ENCODE measurements around the gene CALU.

Gene CALU

DNA sequence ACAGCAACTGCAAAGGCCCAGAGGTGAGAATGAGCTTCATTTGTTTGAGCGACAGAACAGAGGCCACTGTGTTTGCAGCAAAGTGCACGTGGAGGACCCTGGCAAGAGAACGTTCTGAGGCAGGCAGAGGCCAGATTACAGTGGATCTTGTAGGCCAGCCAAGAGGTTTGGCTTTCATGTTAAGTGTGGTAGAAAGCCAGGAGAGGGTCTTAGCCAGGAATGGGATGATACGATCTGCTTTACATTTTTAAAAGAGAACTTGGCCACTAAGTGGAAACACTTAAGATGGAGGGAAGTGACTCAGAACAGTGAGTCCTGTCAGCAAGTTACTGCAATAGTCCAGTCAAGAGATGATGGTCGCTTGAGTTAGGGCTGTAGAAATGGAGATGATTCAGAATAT is 57.2 kb downstream of the CALU start:
- no peaks in the 10 kb centered on the region; the same call in 1 of the 2 replicates for H3K4me1 ChIP-seq
- DNase-seq = no peak

DNA sequence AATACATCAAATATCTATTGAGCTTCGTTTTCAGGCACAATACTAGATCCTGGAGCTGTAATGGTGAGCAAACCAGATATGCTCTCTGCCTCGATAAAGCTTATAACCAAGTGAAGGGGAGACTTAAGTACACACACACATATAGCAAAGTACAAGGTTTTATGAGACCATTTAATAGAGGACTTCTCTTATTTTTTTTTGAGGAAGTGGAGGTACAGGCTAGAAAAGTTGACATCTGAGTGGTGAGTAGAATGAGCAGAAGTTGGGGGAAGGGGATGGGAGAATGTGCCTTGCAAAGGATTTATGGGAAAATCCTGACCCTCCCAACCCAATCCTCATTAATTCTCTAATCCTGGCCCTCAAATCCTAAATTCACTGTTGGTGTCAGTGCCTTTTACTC is 60.3 kb downstream of the CALU start:
- no peaks in the 10 kb centered on the region for H3K27me3 ChIP-seq
- no peak for DNase-seq
- no peaks in the 10 kb centered on the region; the same call in 1 of the 2 replicates for H3K4me1 ChIP-seq
- no peak overlapping the region for H3K4me3 ChIP-seq (ENCODE audit: low read depth, low read length)
- peaks cover 66% of the 10 kb centered on the region for H3K36me3 ChIP-seq
- no peaks in the 10 kb centered on the region for H3K9me3 ChIP-seq
- TF ChIP-seq, protein P1, sequence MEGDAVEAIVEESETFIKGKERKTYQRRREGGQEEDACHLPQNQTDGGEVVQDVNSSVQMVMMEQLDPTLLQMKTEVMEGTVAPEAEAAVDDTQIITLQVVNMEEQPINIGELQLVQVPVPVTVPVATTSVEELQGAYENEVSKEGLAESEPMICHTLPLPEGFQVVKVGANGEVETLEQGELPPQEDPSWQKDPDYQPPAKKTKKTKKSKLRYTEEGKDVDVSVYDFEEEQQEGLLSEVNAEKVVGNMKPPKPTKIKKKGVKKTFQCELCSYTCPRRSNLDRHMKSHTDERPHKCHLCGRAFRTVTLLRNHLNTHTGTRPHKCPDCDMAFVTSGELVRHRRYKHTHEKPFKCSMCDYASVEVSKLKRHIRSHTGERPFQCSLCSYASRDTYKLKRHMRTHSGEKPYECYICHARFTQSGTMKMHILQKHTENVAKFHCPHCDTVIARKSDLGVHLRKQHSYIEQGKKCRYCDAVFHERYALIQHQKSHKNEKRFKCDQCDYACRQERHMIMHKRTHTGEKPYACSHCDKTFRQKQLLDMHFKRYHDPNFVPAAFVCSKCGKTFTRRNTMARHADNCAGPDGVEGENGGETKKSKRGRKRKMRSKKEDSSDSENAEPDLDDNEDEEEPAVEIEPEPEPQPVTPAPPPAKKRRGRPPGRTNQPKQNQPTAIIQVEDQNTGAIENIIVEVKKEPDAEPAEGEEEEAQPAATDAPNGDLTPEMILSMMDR (IDR thresholded peaks at IDR 0.05; ENCODE audit: low read depth, low read length) = no peak

More for the DNA sequence above, 57.2 kb downstream of the CALU start:
- Histone ChIP-seq H3K27me3 (no peaks in the 10 kb centered on the region), H3K36me3 (peaks cover 42% of the 10 kb centered on the region), H3K9me3 (no peaks in the 10 kb centered on the region), H3K4me3 (ENCODE audit: low read depth, low read length) (no peak overlapping the region)
- TF ChIP-seq, protein P1 (IDR thresholded peaks at IDR 0.05; ENCODE audit: low read depth, low read length) = no peak

DNA sequence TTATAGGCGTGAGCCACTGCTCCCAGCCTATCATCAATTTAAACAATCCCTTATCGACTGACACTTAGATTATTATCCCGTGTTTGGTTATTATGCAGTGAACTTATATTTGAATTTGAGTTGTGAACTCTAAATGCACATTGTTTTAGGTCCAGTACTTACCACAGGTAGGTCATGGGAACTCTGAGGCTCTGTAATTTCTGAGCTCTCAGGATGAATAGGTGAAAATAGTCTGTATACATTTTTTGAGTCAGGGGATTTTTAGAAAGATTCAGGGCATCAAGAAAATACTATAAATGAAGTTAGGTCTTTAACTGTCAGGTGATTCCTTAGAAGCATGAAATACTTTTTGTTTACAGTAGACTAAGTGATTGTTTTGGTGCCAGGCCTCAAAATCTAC is 61.4 kb downstream of the CALU start:
- Histone ChIP-seq H3K4me1 (no peaks in the 10 kb centered on the region; the same call in 1 of the 2 replicates), H3K9me3 (no peaks in the 10 kb centered on the region), H3K4me3 (ENCODE audit: low read depth, low read length) (no peak overlapping the region), H3K27me3 (no peaks in the 10 kb centered on the region), H3K36me3 (peaks cover 66% of the 10 kb centered on the region)
- TF ChIP-seq, protein P1 (IDR thresholded peaks at IDR 0.05; ENCODE audit: low read depth, low read length) = no peak
- DNase-seq = no peak

DNA sequence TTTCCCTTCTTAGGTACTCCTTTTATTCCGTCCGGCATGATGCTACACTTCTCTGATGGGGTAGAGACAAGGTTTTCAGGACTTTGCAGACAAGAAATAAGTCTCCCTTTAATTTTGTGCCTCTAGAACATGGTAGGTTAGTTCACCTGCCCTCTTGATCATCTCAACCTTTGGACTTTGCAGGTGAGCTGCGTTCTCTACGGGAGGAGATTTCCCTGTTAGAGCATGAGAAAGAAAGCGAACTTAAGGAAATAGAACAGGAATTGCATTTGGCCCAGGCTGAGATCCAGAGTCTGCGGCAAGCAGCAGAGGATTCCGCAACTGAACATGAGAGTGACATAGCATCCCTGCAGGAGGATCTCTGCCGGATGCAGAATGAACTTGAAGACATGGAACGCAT is 61.8 kb downstream of the CALU start:
- no peaks in the 10 kb centered on the region for H3K9me3 ChIP-seq
- H3K4me3 ChIP-seq (ENCODE audit: low read depth, low read length) = no peak overlapping the region
- H3K36me3 ChIP-seq = peaks cover 66% of the 10 kb centered on the region
- H3K4me1 ChIP-seq = no peaks in the 10 kb centered on the region; the same call in 1 of the 2 replicates
- TF ChIP-seq, protein P1 (IDR thresholded peaks at IDR 0.05; ENCODE audit: low read depth, low read length) = no peak
- no peaks in the 10 kb centered on the region for H3K27me3 ChIP-seq
- no peak for DNase-seq

DNA sequence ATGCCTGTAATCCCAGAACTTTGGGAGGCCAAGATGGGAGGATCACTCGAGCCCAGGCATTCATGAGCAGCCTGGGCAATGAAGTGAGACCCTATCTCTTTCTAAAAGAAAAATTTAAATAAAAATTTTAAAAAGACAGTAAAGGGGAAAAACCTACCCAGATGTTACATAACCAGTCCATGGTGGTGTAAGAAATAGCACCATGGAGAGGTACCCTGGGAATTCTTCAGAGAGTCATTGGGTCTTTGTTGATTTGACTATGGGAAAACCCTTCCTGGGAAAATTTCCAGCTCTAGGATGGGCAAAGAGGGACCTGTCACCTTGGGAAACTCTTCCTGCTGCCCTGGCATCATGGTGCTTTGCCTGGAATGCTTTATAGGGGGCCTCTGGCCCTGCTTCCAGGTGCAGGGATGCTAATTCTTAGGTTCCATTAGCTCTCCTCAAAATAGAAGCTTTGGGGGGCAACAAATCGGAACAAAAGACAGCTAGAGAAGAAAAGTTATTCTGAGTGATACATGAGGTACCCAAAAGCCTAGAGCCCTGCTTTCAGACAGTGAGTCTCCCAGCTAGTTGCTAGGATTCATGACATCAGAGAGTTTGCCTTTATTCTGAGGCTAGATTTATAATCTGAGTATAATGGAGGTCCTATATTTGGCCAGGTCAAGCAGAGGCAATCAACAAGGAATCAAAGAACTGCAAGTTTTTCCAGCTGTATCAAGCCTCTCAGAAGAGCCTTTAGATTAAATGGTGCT is 62.7 kb downstream of the CALU start:
- Histone ChIP-seq H3K27me3 (no peaks in the 10 kb centered on the region), H3K4me1 (no peaks in the 10 kb centered on the region; the same call in 1 of the 2 replicates), H3K4me3 (ENCODE audit: low read depth, low read length) (no peak overlapping the region), H3K36me3 (peaks cover 70% of the 10 kb centered on the region), H3K9me3 (no peaks in the 10 kb centered on the region)
- no peak for DNase-seq
- TF ChIP-seq, protein P1 (IDR thresholded peaks at IDR 0.05; ENCODE audit: low read depth, low read length) = no peak

DNA sequence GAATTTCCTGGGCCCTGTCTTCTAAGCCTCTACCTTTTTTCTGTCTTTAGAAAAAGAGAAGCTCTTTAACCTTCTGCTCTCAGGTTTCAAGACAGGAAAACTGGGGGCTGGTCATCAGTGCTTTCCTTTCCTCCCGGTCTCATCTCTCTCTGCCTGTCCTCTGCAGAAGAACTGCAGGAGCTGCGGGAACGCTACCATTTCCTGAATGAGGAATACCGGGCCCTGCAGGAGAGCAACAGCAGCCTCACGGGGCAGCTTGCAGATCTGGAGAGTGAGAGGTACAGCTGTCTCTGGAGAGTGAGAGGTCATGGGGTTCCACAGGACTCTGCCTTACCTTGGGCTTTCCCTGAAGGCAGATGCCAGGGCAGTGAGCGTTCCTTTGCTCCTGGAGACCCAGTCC is 65.3 kb downstream of the CALU start:
- TF ChIP-seq, protein P1 (IDR thresholded peaks at IDR 0.05; ENCODE audit: low read depth, low read length) = no peak
- H3K36me3 ChIP-seq = peaks cover 86% of the 10 kb centered on the region
- H3K4me3 ChIP-seq (ENCODE audit: low read depth, low read length) = no peak overlapping the region
- H3K4me1 ChIP-seq = no peaks in the 10 kb centered on the region; the same call in 1 of the 2 replicates
- H3K27me3 ChIP-seq = no peaks in the 10 kb centered on the region
- DNase-seq = no peak
- no peaks in the 10 kb centered on the region for H3K9me3 ChIP-seq
